Memory B cell (primary cell): ENCODE data around the gene AKR1D1.
"Not testable (repeated sequence)": the region's sequence is repeated elsewhere in the genome, so short reads cannot be mapped to it uniquely, and the experiment has no call there.

Experiments
- ATAC-seq: fragments of 150-1000 bp; cut with Tn5 transposase; 2 replicates; pipeline ENCODE4 v1.10.0; 2021; ENCODE audit warnings: low read depth, mild to moderate bottlenecking, moderate library complexity
- DNase-seq, 2 donors: peaks; one replicate each; pipeline ENCODE4 v3.0.0; 2022; ENCODE audit warnings: low spot score in 2 of 2
- H3K27ac Mint-ChIP-seq: one replicate; pipeline ENCODE4 v1.8.0; 2022; ENCODE audit warnings: mild to moderate bottlenecking, moderate library complexity, mixed read lengths
- H3K27me3 Mint-ChIP-seq: one replicate; pipeline ENCODE4 v1.8.0; 2022; ENCODE audit warnings: mixed read lengths
- H3K36me3 Mint-ChIP-seq: one replicate; pipeline ENCODE4 v1.8.0; 2022; ENCODE audit warnings: mild to moderate bottlenecking, mixed read lengths
- H3K4me1 Mint-ChIP-seq: one replicate; pipeline ENCODE4 v1.8.0; 2022; ENCODE audit warnings: mixed read lengths
- H3K4me3 Mint-ChIP-seq: one replicate; pipeline ENCODE4 v1.8.0; 2022; ENCODE audit warnings: mild to moderate bottlenecking, moderate library complexity, mixed read lengths
- H3K9me3 Mint-ChIP-seq: one replicate; pipeline ENCODE4 v1.8.0; 2022; ENCODE audit warnings: mixed read lengths

The AKR1D1 gene

GRCh38 chr7:138081868-138082267, 5.6 kb downstream of the AKR1D1 start:
- H3K4me1 Mint-ChIP-seq: no peaks in the 10 kb centered on the region
- no peaks in the 10 kb centered on the region for H3K9me3 Mint-ChIP-seq
- H3K27ac Mint-ChIP-seq: no peak overlapping the region
- ATAC-seq (no peak), DNase-seq (no peak)
- peaks cover 1% of the 10 kb centered on the region for H3K27me3 Mint-ChIP-seq
- H3K36me3 Mint-ChIP-seq: no peaks in the 10 kb centered on the region
- H3K4me3 Mint-ChIP-seq: no peak overlapping the region

- DNase-seq (no peak), ATAC-seq (no peak)
- no peak overlapping the region for H3K4me3 Mint-ChIP-seq
- no peak overlapping the region for H3K27ac Mint-ChIP-seq
- no peaks in the 10 kb centered on the region for H3K9me3 Mint-ChIP-seq
- H3K27me3 Mint-ChIP-seq: peaks cover 1% of the 10 kb centered on the region
- no peaks in the 10 kb centered on the region for H3K36me3 Mint-ChIP-seq
- H3K4me1 Mint-ChIP-seq: no peaks in the 10 kb centered on the region
These were observed 7.6 kb downstream of the AKR1D1 start for GRCh38 chr7:138083859-138084258.

GRCh38 chr7:138086563-138087270, 10.5 kb downstream of the AKR1D1 start:
- H3K27ac Mint-ChIP-seq: no peak overlapping the region
- ATAC-seq (no peak), DNase-seq (no peak)
- peaks cover 1% of the 10 kb centered on the region for H3K27me3 Mint-ChIP-seq
- H3K9me3 Mint-ChIP-seq: no peaks in the 10 kb centered on the region
- no peaks in the 10 kb centered on the region for H3K36me3 Mint-ChIP-seq
- H3K4me1 Mint-ChIP-seq: no peaks in the 10 kb centered on the region
- H3K4me3 Mint-ChIP-seq: no peak overlapping the region

DNA sequence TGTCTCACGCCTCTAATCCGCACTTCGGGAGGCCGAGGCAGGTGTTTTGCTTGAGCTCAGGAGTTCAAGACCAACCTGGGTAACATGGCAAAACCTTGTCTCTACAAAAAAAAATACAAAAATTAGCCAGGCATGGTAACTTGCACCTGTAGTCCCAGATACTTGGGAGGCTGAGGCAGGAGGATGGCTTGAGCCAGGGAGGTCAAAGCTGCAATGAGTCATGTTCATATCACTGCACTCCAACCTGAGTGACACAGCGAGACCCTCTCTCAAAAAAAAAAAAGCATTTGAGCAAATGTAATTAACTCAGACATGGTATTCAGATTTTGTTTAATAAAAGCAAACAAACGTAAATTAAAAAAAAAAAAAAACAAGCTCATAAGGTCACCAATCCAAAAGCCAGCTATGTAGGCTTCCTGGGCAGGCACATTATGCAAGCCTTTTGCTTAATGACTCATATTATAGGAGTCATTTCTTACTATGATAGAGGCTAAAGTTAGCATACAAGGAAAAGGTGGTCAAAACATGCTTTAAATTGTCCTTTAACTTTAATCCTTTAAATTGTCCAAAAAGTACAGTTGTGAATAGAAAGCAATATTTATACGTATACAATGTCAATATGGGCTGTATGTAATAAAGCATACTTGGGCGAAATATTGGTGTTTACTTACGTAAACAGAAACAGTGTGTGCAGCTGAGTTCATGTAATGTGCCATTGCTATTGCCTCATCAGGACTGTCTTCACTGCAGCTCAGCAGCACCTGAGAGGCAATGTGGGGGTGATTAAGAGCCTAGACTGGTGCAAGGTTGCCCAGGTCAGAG, 13.0 kb downstream of the AKR1D1 start:
- no peaks in the 10 kb centered on the region for H3K4me1 Mint-ChIP-seq
- peaks cover 1% of the 10 kb centered on the region for H3K27me3 Mint-ChIP-seq
- H3K9me3 Mint-ChIP-seq: no peaks in the 10 kb centered on the region
- DNase-seq (no peak), ATAC-seq (no peak)
- no peaks in the 10 kb centered on the region for H3K36me3 Mint-ChIP-seq
- H3K4me3 Mint-ChIP-seq: no peak overlapping the region
- H3K27ac Mint-ChIP-seq: no peak overlapping the region

- Mint-ChIP-seq H3K9me3 (no peaks in the 10 kb centered on the region), H3K4me3 (no peak overlapping the region), H3K36me3 (no peaks in the 10 kb centered on the region), H3K27ac (no peak overlapping the region), H3K4me1 (no peaks in the 10 kb centered on the region), H3K27me3 (peaks cover 4% of the 10 kb centered on the region)
- ATAC-seq: no peak
- DNase-seq: no peak
These were observed 14.8 kb downstream of the AKR1D1 start for GRCh38 chr7:138091032-138091431.

DNA sequence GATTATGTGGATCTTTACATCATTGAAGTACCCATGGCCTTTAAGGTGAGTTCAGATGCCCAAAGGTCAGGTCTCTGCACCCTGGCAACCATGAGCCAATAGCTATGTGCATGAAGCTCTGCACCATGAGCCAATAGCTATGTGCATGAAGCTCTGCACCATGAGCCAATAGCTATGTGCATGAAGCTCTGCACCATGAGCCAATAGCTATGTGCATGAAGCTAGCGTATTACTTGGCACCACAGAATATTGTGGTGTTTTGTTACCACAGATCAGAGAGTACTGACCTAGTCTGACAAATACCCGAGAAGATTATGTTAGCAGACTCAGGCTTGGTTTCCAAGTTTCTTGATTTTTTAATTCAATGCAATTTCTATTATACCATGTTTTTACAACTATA, 15.6 kb downstream of the AKR1D1 start:
- H3K36me3 Mint-ChIP-seq, H3K9me3 Mint-ChIP-seq, H3K4me1 Mint-ChIP-seq, DNase-seq, H3K27ac Mint-ChIP-seq, H3K27me3 Mint-ChIP-seq, H3K4me3 Mint-ChIP-seq, ATAC-seq: not testable (repeated sequence)

- Mint-ChIP-seq H3K36me3 (no peaks in the 10 kb centered on the region), H3K9me3 (no peaks in the 10 kb centered on the region), H3K4me3 (no peak overlapping the region), H3K27ac (no peak overlapping the region), H3K4me1 (no peaks in the 10 kb centered on the region), H3K27me3 (peaks cover 6% of the 10 kb centered on the region)
- ATAC-seq: no peak
- no peak for DNase-seq
These were observed 16.3 kb downstream of the AKR1D1 start for GRCh38 chr7:138092486-138093028.

DNA sequence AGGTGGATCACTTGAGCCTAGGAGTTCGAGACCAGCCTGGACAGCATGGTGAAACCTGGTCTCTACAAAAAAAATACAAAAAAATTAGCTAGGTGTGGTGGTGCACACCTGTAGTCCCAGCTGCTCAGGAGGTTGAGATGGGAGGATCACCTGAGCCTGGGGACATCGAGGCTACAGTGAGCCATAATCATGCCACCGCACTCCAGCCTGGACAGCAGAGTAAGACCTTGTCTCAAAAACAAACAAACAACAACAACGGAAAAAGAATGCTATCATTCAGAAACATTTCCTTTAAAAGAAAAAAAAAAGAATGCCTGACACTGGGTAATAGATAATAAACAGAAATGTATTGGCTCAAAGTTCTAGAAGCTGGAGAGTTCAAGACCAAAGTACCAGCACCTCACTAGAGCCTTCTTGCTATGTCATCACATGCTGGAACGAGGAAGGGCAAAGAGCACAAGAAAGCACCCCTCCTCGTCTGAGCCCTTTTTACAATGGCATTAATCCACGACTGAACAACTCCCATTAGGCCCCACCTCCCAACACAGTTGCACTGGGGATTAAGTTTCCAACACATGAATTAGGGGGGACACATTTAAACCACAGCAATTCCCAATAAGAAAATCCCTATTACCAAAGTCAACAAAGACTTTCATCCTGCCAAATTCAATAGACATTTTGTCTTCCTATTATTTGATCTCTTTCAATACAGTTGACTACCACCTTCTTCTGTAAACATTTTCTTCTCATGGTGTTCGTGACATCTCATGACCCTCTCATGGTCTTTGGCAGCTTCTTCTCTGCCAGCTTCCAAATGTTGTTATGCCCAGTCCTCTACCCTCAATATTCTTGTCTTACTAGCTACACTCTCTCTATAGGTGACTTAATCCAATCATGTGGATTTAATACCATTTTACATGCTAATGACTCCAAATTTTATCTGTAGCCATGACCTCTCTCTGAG, 20.0 kb downstream of the AKR1D1 start:
- ATAC-seq (no peak), DNase-seq (no peak)
- Mint-ChIP-seq H3K4me1 (no peaks in the 10 kb centered on the region), H3K4me3 (no peak overlapping the region), H3K27me3 (peaks cover 7% of the 10 kb centered on the region), H3K36me3 (no peaks in the 10 kb centered on the region), H3K9me3 (no peaks in the 10 kb centered on the region), H3K27ac (no peak overlapping the region)

GRCh38 chr7:138097064-138097741, 20.9 kb downstream of the AKR1D1 start:
- H3K27ac Mint-ChIP-seq: no peak overlapping the region

DNA sequence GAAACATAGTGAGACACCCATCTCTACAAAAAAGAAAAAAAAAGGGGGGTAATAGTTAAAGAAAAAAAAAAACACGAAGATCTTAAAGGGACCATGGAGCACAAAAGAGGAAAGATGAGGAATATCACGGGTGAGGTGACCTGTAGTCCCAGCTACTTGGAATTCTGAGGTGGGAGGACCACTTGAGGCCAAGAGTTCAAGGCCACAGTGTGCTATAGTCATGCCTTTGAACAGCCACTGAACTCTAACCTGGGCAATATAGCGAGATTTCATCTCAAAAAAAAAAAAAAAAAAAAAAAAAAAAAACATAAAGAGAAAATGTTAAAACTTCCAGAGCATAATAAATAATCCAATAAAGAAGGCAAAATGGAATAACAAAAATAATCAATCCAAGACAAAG, 23.6 kb downstream of the AKR1D1 start:
- DNase-seq (no peak), ATAC-seq (no peak)
- Mint-ChIP-seq H3K4me1 (no peaks in the 10 kb centered on the region), H3K9me3 (no peaks in the 10 kb centered on the region), H3K27ac (no peak overlapping the region), H3K36me3 (no peaks in the 10 kb centered on the region), H3K27me3 (peaks cover 7% of the 10 kb centered on the region), H3K4me3 (no peak overlapping the region)

More at GRCh38 chr7:138097064-138097741, 20.9 kb downstream of the AKR1D1 start:
- DNase-seq: no peak
- no peak for ATAC-seq
- H3K27me3 Mint-ChIP-seq: peaks cover 7% of the 10 kb centered on the region
- H3K4me1 Mint-ChIP-seq: no peaks in the 10 kb centered on the region
- no peaks in the 10 kb centered on the region for H3K9me3 Mint-ChIP-seq
- H3K36me3 Mint-ChIP-seq: no peaks in the 10 kb centered on the region
- H3K4me3 Mint-ChIP-seq: no peak overlapping the region

DNA sequence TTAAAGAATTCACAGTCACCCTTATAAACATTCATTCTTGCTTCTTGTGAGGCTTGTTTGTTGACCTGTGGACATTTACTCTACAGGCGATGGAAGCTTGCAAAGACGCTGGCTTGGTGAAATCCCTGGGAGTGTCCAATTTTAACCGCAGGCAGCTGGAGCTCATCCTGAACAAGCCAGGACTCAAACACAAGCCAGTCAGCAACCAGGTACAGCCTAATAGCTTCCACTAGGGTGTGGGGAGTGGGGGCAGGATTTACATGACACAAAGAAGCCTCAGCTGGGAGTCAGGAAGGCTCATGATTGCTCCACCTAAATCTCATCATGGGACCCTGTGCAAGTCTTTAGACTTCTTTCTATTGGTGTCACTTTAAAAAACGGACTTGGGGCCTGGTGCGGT, 29.0 kb downstream of the AKR1D1 start:
- Mint-ChIP-seq H3K9me3 (no peaks in the 10 kb centered on the region), H3K4me3 (no peak overlapping the region), H3K4me1 (no peaks in the 10 kb centered on the region), H3K27me3 (peaks cover 6% of the 10 kb centered on the region), H3K36me3 (no peaks in the 10 kb centered on the region), H3K27ac (no peak overlapping the region)
- ATAC-seq (no peak), DNase-seq (no peak)

DNA sequence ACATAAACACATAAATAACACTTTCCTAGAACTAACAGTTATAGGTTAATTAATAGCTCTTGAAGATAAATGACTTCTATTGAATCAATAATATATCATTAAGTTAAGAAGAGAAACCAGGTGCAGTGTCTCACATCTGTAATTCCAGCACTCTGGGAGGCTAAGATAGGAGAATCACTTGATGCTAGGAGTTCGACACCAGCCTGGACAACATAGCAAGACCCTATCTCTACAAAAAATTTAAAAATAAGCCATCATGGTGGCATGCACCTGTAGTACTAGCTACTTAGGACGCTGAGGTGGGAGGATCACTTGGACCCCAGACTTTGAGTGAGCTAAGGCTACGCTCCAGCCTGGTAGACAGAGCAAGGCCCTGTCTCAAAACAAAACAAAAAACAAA, 38.8 kb downstream of the AKR1D1 start:
- Mint-ChIP-seq H3K4me3 (no peak overlapping the region), H3K9me3 (peaks cover 3% of the 10 kb centered on the region), H3K36me3 (peaks cover 1% of the 10 kb centered on the region), H3K27ac (no peak overlapping the region), H3K27me3 (peaks cover 7% of the 10 kb centered on the region), H3K4me1 (peaks cover 3% of the 10 kb centered on the region)
- DNase-seq: no peak
- ATAC-seq: no peak

DNA sequence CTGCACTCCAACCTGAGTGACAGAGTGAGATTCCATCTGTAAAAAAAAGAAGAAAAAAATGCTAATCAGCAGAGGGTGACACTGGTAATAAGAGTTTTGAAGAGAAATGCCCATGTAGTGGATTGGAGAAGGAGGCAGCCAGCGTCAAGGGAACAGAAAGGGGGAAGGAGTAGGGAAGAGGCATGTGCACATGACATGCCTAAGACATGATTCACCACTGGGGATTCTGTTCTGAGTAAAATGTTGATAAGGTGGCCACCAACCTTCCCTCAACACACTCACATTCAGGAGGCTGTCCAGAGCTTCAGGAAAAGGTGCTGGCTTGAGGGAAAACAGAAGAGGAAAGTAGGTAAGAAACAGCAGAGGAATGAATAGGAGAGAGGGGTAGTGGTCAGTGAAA, 39.9 kb downstream of the AKR1D1 start:
- H3K4me1 Mint-ChIP-seq: no peaks in the 10 kb centered on the region
- peaks cover 1% of the 10 kb centered on the region for H3K36me3 Mint-ChIP-seq
- peaks cover 3% of the 10 kb centered on the region for H3K27me3 Mint-ChIP-seq
- no peak for DNase-seq
- H3K9me3 Mint-ChIP-seq: peaks cover 3% of the 10 kb centered on the region
- ATAC-seq: no peak
- no peak overlapping the region for H3K27ac Mint-ChIP-seq
- no peak overlapping the region for H3K4me3 Mint-ChIP-seq
